Measurements from ENCODE around the gene TMEM132A. TPM values are rescaled to one million over a fixed set of nuclear protein-coding genes. Genes with fewer than 3 reads are reported as not detected.

TMEM132A gene, protein sequence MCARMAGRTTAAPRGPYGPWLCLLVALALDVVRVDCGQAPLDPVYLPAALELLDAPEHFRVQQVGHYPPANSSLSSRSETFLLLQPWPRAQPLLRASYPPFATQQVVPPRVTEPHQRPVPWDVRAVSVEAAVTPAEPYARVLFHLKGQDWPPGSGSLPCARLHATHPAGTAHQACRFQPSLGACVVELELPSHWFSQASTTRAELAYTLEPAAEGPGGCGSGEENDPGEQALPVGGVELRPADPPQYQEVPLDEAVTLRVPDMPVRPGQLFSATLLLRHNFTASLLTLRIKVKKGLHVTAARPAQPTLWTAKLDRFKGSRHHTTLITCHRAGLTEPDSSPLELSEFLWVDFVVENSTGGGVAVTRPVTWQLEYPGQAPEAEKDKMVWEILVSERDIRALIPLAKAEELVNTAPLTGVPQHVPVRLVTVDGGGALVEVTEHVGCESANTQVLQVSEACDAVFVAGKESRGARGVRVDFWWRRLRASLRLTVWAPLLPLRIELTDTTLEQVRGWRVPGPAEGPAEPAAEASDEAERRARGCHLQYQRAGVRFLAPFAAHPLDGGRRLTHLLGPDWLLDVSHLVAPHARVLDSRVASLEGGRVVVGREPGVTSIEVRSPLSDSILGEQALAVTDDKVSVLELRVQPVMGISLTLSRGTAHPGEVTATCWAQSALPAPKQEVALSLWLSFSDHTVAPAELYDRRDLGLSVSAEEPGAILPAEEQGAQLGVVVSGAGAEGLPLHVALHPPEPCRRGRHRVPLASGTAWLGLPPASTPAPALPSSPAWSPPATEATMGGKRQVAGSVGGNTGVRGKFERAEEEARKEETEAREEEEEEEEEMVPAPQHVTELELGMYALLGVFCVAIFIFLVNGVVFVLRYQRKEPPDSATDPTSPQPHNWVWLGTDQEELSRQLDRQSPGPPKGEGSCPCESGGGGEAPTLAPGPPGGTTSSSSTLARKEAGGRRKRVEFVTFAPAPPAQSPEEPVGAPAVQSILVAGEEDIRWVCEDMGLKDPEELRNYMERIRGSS
- 70.5 and 77.8 TPM in 2 replicates for total RNA-seq

DNA sequence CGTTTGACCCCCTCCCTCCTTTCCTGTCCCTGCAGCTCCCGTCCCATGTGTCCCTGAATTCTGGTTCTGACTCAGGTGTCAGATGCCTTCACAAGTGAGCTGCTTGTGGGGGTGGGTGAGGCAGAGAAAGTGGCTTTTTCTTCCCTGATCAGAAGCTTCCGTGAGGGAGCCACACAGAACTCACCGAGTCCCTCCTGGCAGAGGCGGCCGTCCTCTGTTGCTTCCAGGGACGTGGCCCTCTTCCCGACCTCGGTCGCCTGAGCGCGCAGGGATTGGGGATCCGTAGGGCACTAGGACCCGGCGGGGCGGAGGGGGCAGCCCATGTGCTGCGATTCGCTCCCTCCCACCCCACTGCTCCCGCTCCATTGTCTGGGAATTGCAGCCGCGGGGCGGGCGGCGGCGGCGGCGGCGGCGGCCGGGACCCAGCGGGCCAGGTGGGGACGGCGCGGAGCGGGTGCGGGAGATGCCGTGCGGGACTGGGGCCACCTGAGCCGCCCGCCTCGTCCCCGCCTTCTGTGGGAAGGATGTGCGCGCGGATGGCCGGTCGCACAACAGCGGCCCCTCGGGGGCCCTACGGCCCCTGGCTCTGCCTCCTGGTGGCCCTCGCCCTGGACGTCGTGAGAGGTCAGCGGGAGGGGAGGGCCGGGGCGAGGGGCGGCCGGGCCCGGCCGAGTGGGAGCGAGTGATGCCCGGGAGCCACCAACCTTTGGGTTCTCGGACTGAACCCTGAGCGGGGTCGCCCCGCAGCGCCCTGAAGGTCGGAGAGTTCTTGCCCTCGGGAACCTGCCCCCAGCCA, at the start of gene TMEM132A:
TSS of gene TMEM132A (plus strand) at position 351 of the 796 bp plus-strand sequence. CDS start at position 525, 174 bp downstream.

DNA sequence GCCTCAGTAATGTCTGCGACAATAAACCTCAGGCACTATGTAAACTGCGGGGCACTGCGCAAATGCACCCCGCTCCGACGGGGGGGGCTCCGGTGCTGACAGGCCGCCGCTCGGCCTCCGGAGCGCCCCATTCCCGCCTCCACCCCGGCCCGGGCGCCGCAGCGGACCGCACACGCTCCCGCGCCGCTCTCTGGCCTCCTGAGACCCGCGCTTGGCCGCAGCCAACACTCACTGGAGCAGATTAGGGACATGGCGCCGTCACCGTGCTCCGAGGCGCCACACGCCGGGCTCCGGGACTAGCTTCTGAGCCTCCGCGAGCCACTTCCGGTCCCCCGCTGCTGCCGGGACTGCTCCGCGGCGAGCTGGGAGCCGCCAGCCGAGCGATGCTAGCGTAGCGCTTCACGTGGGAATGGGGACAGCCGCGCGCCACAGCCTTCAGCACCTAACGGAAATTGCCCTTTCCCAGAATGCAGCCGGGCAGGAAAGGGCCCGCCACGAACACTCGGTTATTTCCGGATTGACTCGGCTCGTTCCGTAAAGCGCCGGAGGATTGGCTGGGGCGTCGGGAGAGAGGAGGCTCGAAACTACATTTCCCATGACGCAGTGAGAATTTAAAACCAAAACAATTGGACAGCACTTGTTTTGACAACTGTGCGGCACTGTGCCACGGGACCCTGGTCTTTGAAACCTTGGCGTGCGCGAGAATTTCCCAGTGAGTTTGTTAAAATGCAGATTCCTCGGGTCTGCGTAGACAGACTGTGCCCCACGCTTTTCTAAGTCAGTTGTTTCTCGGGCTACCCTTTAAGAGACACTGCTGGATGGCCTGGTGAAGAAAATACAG, 17.9 kb upstream of the TMEM132A start, which contains the start of gene PRPF19:
TSS of gene PRPF19 (minus strand) at position 454 of the 841 bp plus-strand sequence. CDS start at position 251, 203 bp downstream.

DNA sequence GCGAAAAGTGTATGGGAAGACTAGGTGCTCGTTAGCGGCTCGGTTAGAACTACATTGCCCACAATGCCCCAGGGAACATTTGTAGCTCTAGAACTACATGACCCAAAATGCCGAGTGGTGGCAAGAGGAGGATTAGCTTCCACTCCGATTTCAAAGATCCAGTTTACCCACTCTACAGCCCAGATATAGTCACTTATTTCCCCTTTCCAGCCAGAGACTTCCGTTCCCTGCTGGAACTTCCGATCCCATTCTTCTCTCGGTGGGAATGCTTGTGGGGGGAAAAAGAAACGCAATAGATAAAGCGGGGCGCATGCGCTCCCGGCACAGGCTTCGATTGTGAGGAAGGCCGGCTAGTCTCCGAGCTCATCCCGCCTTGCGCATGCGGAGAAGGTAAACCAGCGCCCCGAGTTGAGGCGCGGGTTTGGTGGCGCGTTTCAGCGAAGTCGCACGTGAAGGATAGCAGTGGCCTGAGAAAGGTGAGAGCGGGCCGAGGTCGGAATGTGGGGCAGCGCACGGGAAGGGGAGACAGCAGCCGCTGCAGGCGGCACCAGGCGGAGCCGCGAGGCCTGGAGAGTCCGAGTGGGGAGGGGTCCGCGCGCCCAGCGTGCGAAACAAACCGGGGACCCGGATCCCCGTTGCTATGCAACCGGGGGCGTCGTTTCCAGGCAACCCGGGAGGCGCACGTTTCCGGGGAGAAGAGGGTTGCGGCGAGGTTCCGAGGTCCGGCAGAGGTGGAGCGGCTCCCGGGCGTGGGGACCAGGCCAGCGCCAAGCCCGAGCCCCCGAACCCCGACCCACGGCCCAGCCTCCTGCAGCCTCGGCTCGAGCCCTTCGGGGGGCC, 10.2 kb upstream of the TMEM132A start, which contains the start of gene TMEM109:
TSS of gene TMEM109 (plus strand) at position 366 of the 840 bp plus-strand sequence. CDS start 5,536 bp downstream, outside the sequence.

GRCh38 chr11:60951904-60952741, 27.9 kb downstream of the TMEM132A start, which contains the start of gene SLC15A3:
SLC15A3 (minus strand) TSS chr11:60952176; CDS start chr11:60951551, 625 bp downstream.

DNA sequence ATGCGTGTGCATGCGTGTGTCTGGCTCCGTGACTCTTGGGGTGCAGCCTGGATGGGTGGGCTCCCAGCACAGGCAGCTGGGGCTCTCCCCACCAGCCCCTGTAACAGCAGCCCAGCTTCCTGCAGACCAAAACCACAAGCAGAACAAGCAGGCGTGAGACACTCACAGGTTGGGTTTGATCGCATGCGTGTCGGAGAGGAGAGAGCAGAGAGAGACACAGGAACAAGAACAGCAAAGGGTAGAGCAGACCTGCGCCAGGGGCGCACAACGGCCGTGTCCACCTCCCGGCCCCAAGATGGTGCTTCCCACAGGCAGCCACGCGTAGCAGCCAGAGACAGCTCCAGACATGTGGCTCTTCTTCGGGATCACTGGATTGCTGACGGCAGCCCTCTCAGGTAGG, 47.3 kb downstream of the TMEM132A start, which contains the start of gene CD6:
TSS of gene CD6 (plus strand) at position 161 of the 400 bp plus-strand sequence. CDS start at position 347, 186 bp downstream.

Other genes starting within 250 kb of the TMEM132A start
- gene MS4A8, start 224.8 kb upstream of the TMEM132A start, total RNA-seq: not detected in 2 replicates
- not detected in 2 replicates for gene MS4A18, start 199.7 kb upstream of the TMEM132A start, total RNA-seq
- gene MS4A15, start 167.6 kb upstream of the TMEM132A start, total RNA-seq: not detected in 2 replicates
- gene MS4A10, start 139.1 kb upstream of the TMEM132A start, total RNA-seq: not detected in 2 replicates
- 10.9 and 22.4 TPM in 2 replicates for gene CCDC86, start 82.3 kb upstream of the TMEM132A start, total RNA-seq
- gene PTGDR2, start 68.5 kb upstream of the TMEM132A start, total RNA-seq: not detected in 2 replicates
- gene ZP1, start 56.9 kb upstream of the TMEM132A start, total RNA-seq: not detected in 2 replicates
- 44.7 and 55.5 TPM in 2 replicates for gene PRPF19, start 17.9 kb upstream of the TMEM132A start, total RNA-seq
- 45.1 and 59.1 TPM in 2 replicates for gene TMEM109, start 10.3 kb upstream of the TMEM132A start, total RNA-seq
- 3.9 and 20.7 TPM in 2 replicates for gene SLC15A3, start 27.7 kb downstream of the TMEM132A start, total RNA-seq
- gene CD6, start 47.2 kb downstream of the TMEM132A start, total RNA-seq: not detected in 2 replicates
- gene CD5, start 178.0 kb downstream of the TMEM132A start, total RNA-seq: not detected in 2 replicates
- 8.7 and 8.8 TPM in 2 replicates for gene VPS37C, start 237.0 kb downstream of the TMEM132A start, total RNA-seq